Iris pigment epithelial cell (primary cell): ENCODE results near the gene PDE5A.

Experiments used
- DNase-seq: peaks from one replicate; pipeline ENCODE4 v3.0.0-alpha.2; 2011; ENCODE audit warnings: low read depth

The PDE5A gene

GRCh38 chr4:119585771-119586170 is 42.8 kb downstream of the PDE5A start:
- DNase-seq: peak; percentile 73

GRCh38 chr4:119581190-119581873 is 47.3 kb downstream of the PDE5A start:
- no peak for DNase-seq

- peak; percentile 22 for DNase-seq
Observed at GRCh38 chr4:119580293-119580692, 48.3 kb downstream of the PDE5A start.

- DNase-seq: no peak
Observed at GRCh38 chr4:119579823-119580222, 48.8 kb downstream of the PDE5A start.

GRCh38 chr4:119570401-119570800 is 58.2 kb downstream of the PDE5A start:
- DNase-seq: peak; percentile 69

GRCh38 chr4:119564106-119564505 is 64.5 kb downstream of the PDE5A start:
- no peak for DNase-seq

- DNase-seq: peak; percentile 63
Observed at GRCh38 chr4:119559044-119559647, 69.5 kb downstream of the PDE5A start.

- DNase-seq: peak; percentile 73
Observed at GRCh38 chr4:119550857-119551532, 77.6 kb downstream of the PDE5A start.

- no peak for DNase-seq
Observed at GRCh38 chr4:119549639-119550038, 79.0 kb downstream of the PDE5A start.

- DNase-seq: peak; percentile 56
Observed at GRCh38 chr4:119543779-119544178, 84.8 kb downstream of the PDE5A start.

GRCh38 chr4:119543187-119543586 is 85.4 kb downstream of the PDE5A start:
- DNase-seq: no peak

GRCh38 chr4:119540249-119540648 is 88.4 kb downstream of the PDE5A start:
- peak; percentile 48 for DNase-seq

GRCh38 chr4:119537586-119537985 is 91.0 kb downstream of the PDE5A start:
- no peak for DNase-seq

- DNase-seq: peak; percentile 86
Observed at GRCh38 chr4:119536572-119537528, 91.8 kb downstream of the PDE5A start.

- no peak for DNase-seq
Observed at GRCh38 chr4:119532319-119532718, 96.3 kb downstream of the PDE5A start.

GRCh38 chr4:119529788-119530187 is 98.8 kb downstream of the PDE5A start:
- DNase-seq: no peak

- peak; percentile 46 for DNase-seq
Observed at GRCh38 chr4:119526786-119527550, 101.6 kb downstream of the PDE5A start.

GRCh38 chr4:119525771-119526712 is 102.6 kb downstream of the PDE5A start:
- peak; percentile 43 for DNase-seq

- peak; percentile 93 for DNase-seq
Observed at GRCh38 chr4:119525005-119525749, 103.4 kb downstream of the PDE5A start.
